ENCODE data around the gene ARNT2. TPM values are rescaled to one million over a fixed set of nuclear protein-coding genes. Genes with fewer than 3 reads are reported as not detected.
"Not testable (repeated sequence)": the region's sequence is repeated elsewhere in the genome, so short reads cannot be mapped to it uniquely, and the experiment has no call there.

Gene ARNT2
- total RNA-seq, 1 donor from 2014 or later, result 35.7 TPM

- peaks cover 4% of the 10 kb centered on the region for H3K9me3 Mint-ChIP-seq (ENCODE audit: unreplicated experiment)
- H3K4me3 Mint-ChIP-seq (ENCODE audit: unreplicated experiment), result no peak overlapping the region
- peaks cover 5% of the 10 kb centered on the region for H3K27me3 Mint-ChIP-seq (ENCODE audit: unreplicated experiment)
- H3K4me1 Mint-ChIP-seq (ENCODE audit: low read depth, unreplicated experiment), result peaks cover 10% of the 10 kb centered on the region
- no peak for DNase-seq
- no peak overlapping the region for H3K27ac Mint-ChIP-seq (ENCODE audit: unreplicated experiment)
- H3K36me3 Mint-ChIP-seq (ENCODE audit: unreplicated experiment), result peaks cover 9% of the 10 kb centered on the region
- TF ChIP-seq CTCF (IDR thresholded peaks at IDR 0.05; ENCODE audit: partially characterized antibody, unreplicated experiment), result no peak
Observed at GRCh38 chr15:80507131-80507530, 102.9 kb downstream of the ARNT2 start.

GRCh38 chr15:80507638-80508316 lies 103.6 kb downstream of the ARNT2 start:
- TF ChIP-seq CTCF (IDR thresholded peaks at IDR 0.05; ENCODE audit: partially characterized antibody, unreplicated experiment), result no peak
- DNase-seq, result no peak
- H3K4me1 Mint-ChIP-seq (ENCODE audit: low read depth, unreplicated experiment), result peaks cover 3% of the 10 kb centered on the region
- H3K36me3 Mint-ChIP-seq (ENCODE audit: unreplicated experiment), result peaks cover 9% of the 10 kb centered on the region
- H3K9me3 Mint-ChIP-seq (ENCODE audit: unreplicated experiment), result peaks cover 4% of the 10 kb centered on the region
- H3K4me3 Mint-ChIP-seq (ENCODE audit: unreplicated experiment), result no peak overlapping the region
- no peak overlapping the region for H3K27ac Mint-ChIP-seq (ENCODE audit: unreplicated experiment)
- peaks cover 3% of the 10 kb centered on the region for H3K27me3 Mint-ChIP-seq (ENCODE audit: unreplicated experiment)

GRCh38 chr15:80508783-80509182 lies 104.6 kb downstream of the ARNT2 start:
- H3K9me3 Mint-ChIP-seq (ENCODE audit: unreplicated experiment), result peaks cover 4% of the 10 kb centered on the region
- peaks cover 9% of the 10 kb centered on the region for H3K36me3 Mint-ChIP-seq (ENCODE audit: unreplicated experiment)
- H3K27me3 Mint-ChIP-seq (ENCODE audit: unreplicated experiment), result peaks cover 3% of the 10 kb centered on the region
- no peak for TF ChIP-seq CTCF (IDR thresholded peaks at IDR 0.05; ENCODE audit: partially characterized antibody, unreplicated experiment)
- H3K27ac Mint-ChIP-seq (ENCODE audit: unreplicated experiment), result no peak overlapping the region
- no peak overlapping the region for H3K4me3 Mint-ChIP-seq (ENCODE audit: unreplicated experiment)
- peaks cover 2% of the 10 kb centered on the region for H3K4me1 Mint-ChIP-seq (ENCODE audit: low read depth, unreplicated experiment)
- no peak for DNase-seq

- Mint-ChIP-seq H3K36me3 (ENCODE audit: unreplicated experiment) (peaks cover 9% of the 10 kb centered on the region), H3K27me3 (ENCODE audit: unreplicated experiment) (peaks cover 3% of the 10 kb centered on the region), H3K4me1 (ENCODE audit: low read depth, unreplicated experiment) (no peaks in the 10 kb centered on the region), H3K4me3 (ENCODE audit: unreplicated experiment) (no peak overlapping the region), H3K9me3 (ENCODE audit: unreplicated experiment) (peaks cover 2% of the 10 kb centered on the region), H3K27ac (ENCODE audit: unreplicated experiment) (no peak overlapping the region)
- DNase-seq, result no peak
- no peak for TF ChIP-seq CTCF (IDR thresholded peaks at IDR 0.05; ENCODE audit: partially characterized antibody, unreplicated experiment)
Observed at GRCh38 chr15:80509800-80510199, 105.6 kb downstream of the ARNT2 start.

- not testable (repeated sequence) for H3K27ac Mint-ChIP-seq (ENCODE audit: unreplicated experiment); DNase-seq; H3K27me3 Mint-ChIP-seq (ENCODE audit: unreplicated experiment); H3K4me1 Mint-ChIP-seq (ENCODE audit: low read depth, unreplicated experiment); H3K4me3 Mint-ChIP-seq (ENCODE audit: unreplicated experiment); H3K9me3 Mint-ChIP-seq (ENCODE audit: unreplicated experiment)
- peaks cover 15% of the 10 kb centered on the region for H3K36me3 Mint-ChIP-seq (ENCODE audit: unreplicated experiment)
Observed at GRCh38 chr15:80510985-80511384, 106.8 kb downstream of the ARNT2 start.
